ENCODE data around the gene PRTN3.

The PRTN3 gene, protein sequence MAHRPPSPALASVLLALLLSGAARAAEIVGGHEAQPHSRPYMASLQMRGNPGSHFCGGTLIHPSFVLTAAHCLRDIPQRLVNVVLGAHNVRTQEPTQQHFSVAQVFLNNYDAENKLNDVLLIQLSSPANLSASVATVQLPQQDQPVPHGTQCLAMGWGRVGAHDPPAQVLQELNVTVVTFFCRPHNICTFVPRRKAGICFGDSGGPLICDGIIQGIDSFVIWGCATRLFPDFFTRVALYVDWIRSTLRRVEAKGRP

DNA sequence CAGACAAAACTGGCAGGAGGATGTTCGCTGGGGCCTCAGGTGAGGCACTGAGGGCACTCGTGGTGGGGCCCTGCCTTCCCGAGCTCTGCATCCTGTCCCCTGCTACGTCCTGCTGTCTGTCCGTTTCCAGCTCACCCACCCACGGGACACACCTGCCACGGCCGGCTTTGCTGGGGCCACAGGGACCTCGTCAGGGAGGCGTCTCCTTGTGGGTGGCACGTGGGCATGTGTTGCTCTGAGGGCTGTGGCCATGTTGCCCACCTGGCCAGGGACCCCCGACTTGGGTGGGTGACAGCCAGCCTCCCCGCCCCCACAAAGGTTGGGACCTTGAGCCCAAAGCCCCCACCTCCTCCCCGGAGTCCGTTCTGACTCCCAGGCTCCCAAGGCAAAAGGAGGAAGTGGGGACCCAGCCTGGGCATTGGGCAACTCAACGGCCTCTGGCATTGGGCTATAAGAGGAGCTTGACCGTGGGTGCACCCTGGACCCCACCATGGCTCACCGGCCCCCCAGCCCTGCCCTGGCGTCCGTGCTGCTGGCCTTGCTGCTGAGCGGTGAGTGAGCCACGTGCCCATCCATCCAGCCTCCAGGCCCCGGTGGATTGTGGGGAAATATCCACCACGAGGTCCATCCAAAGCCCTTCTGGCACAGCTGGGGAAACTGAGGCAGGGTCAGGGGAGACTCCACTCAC lies at the start of gene PRTN3:
PRTN3 (plus strand) TSS at position 481 of the 688 bp plus-strand sequence; CDS start at position 491, 10 bp downstream.
- DNase-seq (ENCODE audit: low read depth), result no peak

DNA sequence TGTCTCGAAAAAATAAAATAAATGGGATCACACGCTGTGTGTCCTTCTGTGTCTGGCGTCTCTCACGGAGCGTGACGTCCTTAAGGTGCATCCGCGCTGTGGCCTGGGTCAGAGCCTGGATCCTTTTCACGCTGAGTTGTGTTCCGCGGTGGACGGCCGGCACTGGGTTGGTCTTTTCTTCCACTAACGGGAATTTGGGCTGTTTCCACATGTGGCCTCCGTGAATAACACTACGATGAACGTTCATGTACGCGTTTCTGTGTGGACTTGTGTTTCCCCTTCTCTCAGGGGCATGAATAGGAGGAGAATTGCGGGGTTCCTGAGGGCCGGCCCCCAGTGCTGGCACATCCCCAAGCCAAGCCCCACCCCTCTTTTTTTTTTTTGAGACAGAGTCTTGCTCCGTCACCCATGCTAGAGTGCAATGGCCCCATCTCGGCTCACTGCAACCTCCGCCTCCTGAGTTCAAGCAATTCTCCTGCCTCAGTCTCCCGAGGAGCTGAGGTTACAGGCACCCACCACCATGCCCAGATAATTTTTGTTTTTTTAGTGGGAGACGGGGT lies 49.7 kb upstream of the PRTN3 start:
- DNase-seq (ENCODE audit: low read depth), result no peak

DNA sequence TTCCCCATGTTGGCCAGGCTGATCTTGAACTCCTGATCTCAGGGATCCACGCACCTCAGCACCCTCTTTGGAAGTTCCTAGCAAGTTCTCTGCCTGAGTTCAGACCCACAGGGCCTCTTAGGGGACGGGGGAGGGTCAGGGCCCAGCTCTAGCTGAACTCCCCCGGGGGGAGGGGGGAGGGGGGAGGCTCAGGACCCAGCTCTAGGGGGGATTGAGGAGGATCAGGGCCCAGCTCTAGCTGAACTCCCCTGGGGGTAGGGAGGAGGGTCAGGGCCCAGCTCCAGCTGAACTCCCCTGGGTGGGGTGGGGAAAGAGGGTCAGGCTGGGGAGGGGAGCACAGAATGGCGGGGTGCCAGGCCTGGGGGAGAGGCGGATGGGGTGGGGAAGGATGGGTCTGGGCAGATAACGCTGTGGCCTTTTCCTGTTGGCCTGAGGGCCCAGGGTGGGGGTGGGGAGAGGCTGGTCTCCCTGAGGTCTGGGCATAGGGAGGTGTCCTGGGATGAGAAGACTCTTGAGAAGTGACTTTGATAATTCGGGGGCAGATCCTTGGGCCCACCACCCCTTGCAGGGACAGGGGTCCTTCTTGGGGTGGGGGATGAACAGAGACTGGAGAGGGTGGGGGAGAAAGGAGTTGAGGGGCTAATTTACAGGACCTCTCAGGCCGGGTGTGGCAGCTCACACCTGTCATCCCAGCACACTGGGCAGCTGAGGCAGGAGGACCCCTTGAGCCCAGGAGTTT lies 49.1 kb upstream of the PRTN3 start:
- DNase-seq (ENCODE audit: low read depth), result no peak

DNA sequence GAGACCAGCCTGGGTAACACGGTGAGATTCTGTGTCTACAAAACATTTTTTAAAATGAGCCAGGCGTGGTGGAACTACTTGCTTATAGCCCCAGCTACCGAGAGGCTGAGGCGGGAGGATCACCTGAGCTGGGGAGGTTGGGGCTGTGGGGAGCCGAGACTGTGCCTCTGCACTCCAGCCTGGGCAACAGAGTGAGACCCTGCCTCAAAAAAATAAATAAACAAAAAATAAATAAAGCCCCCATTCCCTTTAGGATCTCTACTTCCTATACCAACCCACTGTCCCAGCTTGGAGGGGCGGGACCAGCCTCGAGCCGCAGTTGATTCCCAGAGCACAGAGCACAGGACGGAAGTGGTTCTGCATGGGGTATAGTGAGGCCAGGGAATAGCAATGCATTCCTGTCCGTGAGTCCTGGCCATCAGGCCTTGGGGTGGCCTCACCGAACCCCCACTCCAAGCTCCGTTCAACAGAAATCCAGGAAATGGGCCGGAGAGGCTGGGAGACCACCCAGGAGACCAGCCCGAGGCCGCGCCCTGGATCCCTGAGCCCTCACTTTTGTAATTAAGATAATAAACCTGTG lies 48.4 kb upstream of the PRTN3 start:
- DNase-seq (ENCODE audit: low read depth), result no peak

DNA sequence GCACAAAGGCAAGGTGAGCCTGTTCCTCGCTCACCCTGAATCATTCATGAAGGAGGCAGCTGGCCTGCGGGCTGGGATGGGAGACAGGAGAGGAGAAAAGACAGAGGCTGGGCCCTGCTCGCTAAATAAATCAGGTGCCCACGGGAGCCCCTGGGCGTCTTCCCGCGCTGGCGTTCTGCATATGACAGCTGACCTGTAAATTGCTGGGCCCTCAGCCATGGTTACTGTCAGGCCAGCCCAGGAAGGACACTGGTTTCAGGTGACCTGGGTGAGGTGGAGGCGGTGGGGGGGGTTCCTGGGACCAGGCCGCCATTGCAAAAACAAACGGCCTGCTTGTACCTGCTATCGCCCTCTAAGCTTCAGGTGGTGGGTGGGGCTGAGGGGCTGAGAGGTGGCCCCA lies 47.0 kb upstream of the PRTN3 start:
- DNase-seq (ENCODE audit: low read depth), result no peak

DNA sequence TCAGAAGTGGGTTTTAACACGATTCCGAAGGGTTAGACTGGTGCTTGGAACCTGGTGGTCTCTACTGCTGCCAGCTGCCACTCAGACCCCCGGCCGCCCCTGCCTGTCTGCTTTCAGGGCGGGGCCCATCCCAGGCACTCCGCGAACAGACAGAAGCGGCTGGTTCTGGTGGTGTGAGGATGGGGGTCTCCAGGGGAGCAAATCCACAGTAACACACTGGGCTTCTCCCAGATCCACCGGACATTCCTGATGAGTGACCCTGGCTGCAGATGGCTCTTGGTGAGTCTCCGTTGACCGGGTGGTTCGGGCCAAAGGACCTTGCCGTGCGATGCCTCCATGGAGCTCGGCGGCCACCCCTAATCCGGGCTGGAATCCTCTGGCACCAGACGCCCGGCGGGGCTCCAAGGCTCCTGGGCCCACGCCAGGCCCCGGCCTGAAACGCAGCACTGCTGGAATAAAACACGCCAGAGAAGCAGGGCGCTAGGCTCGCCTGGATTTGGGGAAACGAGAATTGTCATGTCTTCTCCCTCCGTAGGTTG lies 45.7 kb upstream of the PRTN3 start:
- DNase-seq (ENCODE audit: low read depth), result no peak

DNA sequence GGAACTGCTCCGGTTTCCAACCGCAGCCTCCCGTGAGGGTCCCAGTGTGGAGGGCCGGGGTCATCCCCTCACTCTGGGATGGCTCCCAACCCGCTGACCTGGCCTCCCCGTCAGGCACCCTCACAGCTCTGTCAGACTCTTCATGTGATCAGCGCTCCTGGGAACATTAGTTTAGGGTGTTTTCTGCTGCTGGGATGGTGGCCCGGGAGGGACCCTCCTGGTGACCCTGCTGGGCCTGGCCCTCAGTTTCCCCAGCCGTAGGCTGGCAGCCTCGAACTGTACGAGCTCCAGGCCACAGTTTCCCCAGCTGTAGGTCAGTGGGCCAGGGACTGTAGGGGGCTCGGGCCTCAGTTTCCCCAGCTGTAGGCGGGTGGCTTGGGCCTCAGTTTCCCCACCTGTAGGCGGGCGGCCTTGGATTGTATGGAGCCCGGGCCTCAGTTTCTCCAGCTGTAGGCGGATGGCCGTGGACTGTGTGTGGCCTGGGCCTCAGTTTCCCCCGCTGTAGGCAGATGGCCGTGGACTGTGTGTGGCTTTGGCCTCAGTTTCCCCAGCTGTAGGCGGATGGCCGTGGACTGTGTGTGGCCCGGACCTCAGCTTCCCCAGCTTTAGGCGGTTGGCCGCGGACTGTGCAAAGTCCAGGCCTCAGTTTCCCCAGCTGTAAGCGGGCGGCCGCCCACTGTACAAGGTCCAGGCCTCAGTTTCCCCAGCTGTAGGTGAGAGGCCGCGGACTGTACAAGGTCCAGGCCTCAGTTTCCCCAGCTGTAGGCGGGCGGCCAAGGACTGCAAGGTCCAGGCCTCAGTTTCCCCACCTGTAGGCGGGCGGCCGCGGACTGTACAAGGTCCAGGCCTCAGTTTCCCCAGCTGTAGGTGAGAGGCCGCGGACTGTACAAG lies 44.9 kb upstream of the PRTN3 start:
- DNase-seq (ENCODE audit: low read depth), result no peak

DNA sequence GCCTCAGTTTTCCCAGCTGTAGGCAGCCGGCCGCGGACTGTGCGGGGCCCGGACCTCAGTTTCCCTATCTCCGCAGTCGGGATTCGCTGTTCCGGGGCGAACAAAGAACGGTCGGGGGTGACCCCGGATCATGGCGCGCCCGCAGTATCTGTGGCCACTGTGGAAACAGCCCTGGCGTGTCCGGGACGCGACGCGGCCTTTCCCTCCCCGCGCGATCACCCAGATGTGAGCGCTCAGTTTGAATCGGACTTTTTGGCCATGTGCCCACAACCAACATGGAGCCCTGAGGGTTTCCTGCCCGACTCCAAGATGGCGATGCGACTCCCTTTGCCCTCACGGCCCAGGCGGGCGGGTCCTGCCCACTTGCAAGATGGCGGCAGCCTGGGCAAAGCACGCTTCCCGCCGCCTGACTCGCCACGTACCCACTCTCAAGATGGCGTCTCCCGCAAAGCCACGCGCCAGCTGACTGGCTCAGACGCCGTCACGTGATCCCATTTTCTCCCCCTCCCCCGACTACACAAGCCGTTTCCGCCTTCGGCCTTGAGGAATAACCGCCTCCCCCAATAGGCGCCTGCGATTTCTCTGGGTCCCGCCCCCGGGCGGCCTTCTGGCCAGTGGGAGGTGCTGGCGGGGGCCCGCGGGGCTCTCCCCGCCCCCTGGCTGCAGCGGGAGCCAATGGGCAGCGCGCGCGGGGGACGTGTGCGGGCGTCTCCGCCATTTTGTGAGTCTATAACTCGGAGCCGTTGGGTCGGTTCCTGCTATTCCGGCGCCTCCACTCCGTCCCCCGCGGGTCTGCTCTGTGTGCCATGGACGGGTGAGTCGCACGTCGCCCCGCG lies 43.9 kb upstream of the PRTN3 start, which contains the start of gene PTBP1:
PTBP1 (plus strand) TSS at position 761 of the 836 bp plus-strand sequence; CDS start at position 807, 46 bp downstream.
- peak; percentile 100 for DNase-seq (ENCODE audit: low read depth)

DNA sequence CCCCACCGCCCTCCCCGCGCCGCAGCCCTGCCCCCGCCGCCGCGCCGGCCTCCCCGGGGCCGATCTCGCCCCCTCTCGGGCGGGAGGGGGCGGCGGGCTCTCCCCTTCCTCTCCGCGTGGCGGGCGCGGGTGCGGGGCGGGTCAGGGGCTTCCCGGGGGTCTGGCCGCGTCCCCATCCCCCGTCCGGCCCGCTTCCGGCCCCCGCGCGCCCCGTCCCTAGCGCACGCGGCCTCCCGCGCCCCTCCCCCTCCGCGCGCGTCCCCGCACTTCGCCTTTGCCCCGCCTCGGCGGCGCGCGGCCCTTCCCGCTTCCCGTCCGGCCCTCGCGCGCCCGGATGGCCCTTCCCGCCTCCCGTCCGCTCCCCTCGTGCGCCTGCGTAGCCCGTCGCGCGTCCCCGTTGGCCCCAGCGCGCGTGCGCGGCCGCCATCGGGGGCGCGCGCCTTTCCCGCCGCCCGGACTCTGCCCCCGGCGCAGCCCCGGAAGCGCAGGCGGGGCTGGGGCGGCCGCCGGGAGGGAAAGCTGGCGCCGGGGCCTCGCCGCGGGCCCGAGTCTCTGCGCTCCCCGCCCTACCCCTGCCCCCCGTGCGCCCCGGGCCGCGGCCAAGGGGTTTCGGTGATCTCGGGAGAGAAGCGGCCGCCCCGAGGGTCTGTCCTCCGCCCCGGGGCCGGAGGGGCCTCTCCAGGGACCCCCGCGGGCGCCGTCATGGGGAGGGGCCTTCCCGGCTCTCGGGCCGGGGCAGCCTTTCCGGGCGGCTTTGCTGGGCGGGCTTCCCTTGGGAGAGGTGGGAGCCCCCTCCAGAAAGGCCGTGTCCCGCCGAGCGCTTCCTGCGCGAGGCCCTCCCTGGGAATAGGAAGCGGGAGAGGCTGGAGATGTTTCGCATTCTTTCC lies 43.0 kb upstream of the PRTN3 start:
- peak; percentile 94 for DNase-seq (ENCODE audit: low read depth)

DNA sequence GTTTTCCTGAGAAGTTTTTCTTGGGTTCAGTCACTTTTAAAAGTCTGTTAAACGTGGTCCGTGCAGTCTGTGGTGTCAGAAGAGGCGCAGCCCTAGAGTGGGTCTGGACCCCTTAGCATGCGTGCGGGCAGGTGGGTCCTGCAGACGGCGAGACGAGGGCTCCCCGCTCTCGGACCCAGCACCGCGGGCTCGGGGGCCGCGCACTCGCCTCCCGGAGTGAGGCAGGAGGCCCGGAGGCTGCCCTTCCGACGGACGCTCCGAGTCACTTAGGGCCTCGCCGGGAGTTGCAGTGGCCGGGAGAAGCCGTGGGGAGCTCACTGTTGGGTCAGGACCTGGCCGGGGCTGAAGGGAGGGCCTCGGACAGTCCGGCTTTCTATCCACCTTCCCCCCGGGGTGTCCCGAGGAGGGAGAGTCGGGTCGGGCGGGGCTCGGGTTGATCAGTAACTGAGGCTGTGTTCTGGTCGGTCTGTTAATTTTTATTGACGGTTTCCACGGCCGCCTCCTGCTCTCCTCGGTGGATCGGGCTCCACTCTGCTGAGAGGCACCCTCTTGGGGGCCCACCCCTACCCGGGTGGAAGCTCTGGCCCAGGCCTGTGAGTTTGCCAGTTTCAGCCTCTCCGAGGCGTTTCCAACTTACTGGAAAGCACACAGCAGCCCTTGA lies 42.3 kb upstream of the PRTN3 start:
- DNase-seq (ENCODE audit: low read depth), result no peak

DNA sequence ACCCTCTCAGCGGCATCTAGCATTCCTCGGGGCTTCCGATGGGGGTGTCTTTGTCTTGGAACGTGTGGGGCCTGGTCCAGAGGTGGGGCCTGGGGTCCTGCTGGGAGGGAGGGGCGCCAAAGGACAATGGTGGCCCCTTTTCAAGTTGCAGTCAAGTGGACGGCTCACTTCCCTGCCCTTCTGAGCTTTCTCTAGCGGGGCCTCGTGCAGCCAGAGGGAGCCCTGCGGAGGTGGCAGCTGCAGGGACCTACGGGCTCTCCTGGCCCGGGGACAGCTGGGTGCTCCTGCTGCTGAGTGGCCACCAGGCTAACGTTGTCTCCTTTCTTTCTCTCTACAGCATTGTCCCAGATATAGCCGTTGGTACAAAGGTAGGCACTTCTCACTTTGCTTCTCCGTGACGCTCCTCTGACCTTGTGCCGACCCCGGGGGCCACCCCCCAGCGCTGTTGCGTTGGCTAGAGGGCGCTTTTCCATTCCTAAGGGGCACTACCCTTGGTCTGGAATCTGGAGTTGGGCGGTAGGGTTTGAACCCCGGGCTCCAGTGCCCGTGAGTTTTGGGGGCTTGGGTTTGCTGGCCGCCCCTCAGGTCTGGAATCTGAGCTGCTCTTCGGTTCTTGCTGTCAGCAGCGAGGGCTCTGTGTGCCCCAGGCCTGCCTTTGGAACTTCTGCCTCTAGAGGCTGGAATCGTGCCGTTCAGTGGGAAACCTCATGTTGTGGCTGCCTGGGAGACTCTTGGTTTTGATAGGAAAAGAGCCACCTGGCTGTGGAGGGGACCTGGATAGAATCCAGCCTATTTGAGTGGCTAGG lies 41.5 kb upstream of the PRTN3 start:
- DNase-seq (ENCODE audit: low read depth), result peak; percentile 59

DNA sequence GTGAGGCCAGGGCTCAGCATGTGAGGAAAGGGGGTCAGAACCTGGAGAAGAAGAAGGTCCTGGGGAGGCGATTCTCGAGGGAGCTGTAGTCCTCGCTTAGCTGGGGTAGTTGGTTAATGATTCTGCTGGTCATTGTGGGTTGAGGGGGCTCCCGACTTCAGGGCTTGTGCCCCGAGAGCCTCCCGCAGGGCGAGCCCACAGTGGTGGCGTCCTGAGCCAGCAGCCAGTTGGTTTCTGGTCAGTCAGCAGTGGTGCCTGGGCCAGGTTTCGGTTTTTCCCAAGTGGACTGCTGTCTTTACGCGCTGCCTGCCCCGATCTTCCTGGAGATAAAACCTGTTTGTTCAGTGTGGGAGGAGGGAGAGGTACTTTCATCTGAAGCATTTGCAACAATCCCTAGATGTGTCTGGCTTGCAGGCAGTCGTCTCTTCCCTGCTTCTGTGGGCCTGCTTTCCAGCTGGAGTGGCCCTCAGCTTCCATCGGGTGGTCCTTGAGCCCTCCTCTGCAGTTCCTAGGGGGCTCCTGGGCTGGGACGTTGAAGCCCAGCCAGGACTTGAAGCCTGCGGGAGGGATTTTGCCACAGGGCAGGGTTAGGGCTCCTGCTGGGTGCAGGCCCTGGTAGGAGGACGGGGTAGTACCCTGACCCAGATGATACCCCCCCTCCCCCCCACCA lies 40.3 kb upstream of the PRTN3 start:
- DNase-seq (ENCODE audit: low read depth), result no peak

DNA sequence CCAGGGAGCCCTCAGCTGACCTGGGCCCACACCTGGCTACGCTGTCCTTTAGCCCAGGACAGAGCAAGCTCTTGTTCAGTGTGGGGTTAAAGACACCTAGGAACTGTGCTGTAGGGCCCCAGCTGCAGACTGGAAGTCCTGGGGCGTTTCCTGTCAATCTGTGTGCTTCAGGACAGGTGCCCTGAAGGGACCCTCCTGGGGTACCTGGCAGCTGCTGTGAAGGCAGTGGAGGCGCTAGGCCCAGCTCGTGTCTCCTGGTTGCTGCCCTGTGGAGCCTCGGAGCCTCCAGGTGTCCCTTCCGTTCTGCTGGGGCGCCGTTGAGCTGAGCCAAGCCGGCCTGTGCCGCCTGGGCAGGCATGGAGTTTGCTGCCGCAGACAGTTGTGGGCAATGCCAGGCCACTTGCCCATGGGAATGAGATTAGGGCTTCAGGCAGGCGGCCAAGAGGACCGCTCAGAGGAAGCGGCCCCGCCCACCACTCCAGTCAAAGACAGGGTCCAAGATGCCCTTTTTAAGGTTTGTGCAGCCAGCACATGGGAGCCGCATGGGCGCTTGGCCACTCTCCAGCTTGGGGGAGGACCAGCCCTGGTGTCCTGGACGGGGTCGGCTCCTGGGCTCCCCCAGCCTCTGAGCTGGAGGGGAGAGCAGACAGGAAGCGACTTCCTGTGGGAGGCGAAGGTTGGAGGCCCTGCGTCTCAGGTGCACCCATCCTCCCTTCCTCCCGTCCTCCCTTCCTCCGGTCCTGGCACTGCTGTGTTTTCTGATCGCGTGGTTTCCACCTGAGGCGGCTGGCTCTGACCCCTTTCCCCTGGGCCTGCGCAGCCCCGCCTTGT lies 39.6 kb upstream of the PRTN3 start:
- DNase-seq (ENCODE audit: low read depth), result no peak

DNA sequence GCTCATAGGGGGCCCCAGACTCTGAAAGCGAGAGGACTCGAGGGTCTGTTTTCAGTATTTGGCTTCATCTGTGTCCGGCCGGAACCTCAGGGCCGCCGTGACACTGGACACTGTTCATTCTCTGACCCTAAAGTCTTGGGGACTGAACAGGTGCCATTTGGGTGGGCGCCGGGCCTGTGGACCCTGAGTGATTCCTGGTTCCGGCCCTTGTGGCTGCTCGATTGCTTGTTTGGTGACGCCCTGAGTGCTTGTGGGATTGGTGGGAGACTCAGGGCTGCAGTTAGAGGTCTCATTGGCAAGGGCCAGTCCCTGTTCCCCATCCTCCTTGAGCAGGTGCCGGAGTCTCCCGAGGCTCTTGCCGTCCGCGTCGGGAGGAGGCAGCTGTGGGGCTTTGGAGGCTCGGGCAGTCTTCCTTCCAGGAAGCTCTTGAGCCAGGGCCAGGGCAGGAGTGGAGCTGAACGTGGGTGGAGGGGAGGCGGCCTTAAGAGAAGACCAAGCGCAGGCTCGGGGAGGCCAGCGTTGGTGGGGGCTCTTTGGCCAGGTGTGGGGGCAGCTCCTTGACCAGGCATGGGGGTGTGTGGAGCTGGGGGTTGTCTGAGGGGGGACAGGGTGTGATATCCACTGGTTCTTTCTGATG lies 38.8 kb upstream of the PRTN3 start:
- DNase-seq (ENCODE audit: low read depth), result no peak

DNA sequence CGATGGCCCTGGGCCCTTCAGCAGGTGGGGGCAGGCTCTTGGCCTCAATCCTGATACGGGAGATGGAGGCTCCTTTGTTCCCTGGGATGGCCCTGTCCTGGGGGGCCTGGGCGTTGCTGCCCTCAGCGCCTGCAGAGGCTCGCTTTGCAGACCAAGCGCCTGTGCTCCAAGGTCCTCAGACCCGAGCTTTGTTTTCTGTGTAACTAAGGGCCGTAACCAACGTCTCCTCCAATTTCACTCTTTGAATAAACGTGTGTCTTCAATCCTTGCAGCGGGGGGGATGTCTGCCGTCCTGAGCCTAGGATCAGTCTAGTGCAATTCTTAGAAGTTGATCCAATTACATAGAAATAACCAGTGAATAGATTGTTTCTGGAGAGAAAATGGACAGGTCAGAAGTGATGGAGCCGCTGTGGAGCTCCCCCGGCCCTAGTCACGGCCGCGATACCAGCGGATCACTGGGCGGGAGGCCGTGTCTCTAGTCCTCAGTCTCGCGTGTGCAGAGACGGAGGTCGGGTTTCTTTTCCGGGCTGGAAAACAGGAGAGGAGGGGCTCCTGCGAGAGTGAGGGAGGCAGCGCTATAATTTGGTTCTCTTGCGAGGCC lies 38.2 kb upstream of the PRTN3 start:
- no peak for DNase-seq (ENCODE audit: low read depth)
